IgD-negative memory B cell (primary cell): Measurements from ENCODE around the gene SMIM41. TPM values are rescaled to one million over a fixed set of nuclear protein-coding genes. Genes with fewer than 3 reads are reported as not detected.

Experiments used
- H3K27ac Mint-ChIP-seq, 3 donors: one replicate each; pipeline ENCODE4 v1.8.0; 2020 to 2022; ENCODE audit warnings: mild to moderate bottlenecking in 3 of 3, mixed read lengths in 3 of 3, moderate library complexity in 1 of 3
- H3K27me3 Mint-ChIP-seq: one replicate; pipeline ENCODE4 v1.8.0; 2021; ENCODE audit warnings: mixed read lengths
- H3K36me3 Mint-ChIP-seq: one replicate; pipeline ENCODE4 v1.8.0; 2020; ENCODE audit warnings: mild to moderate bottlenecking, mixed read lengths
- H3K4me1 Mint-ChIP-seq, 3 donors: one replicate each; pipeline ENCODE4 v1.8.0; 2020 to 2022; ENCODE audit warnings: mixed read lengths in 3 of 3, mild to moderate bottlenecking in 1 of 3
- H3K4me3 Mint-ChIP-seq, 4 donors: one replicate each; pipeline ENCODE4 v1.8.0; 2020 to 2022; ENCODE audit warnings: mild to moderate bottlenecking in 4 of 4, mixed read lengths in 4 of 4, moderate library complexity in 3 of 4
- H3K9me3 Mint-ChIP-seq, 3 donors: one replicate each; pipeline ENCODE4 v1.8.0; 2020 to 2021; ENCODE audit warnings: mixed read lengths in 3 of 3, mild to moderate bottlenecking in 1 of 3
- polyA plus RNA-seq: library from polyadenylated mRNA; unstranded; fragments of 300-500 nt; fragmentation: Illumina TruSeq; gene quantifications from one replicate; pipeline ENCODE4 v1.2.3, GENCODE V29; 2021

The SMIM41 gene
- polyA plus RNA-seq, 1 donor from 2014 or later: not detected

- Mint-ChIP-seq H3K27me3 (peaks cover 19% of the 10 kb centered on the region), H3K36me3 (no peaks in the 10 kb centered on the region), H3K4me1 (no peaks in the 10 kb centered on the region), H3K4me3 (no peak overlapping the region), H3K9me3 (no peaks in the 10 kb centered on the region), H3K27ac (no peak overlapping the region)
These were observed 47.4 kb downstream of the SMIM41 start for GRCh38 chr12:52126605-52127578.

DNA sequence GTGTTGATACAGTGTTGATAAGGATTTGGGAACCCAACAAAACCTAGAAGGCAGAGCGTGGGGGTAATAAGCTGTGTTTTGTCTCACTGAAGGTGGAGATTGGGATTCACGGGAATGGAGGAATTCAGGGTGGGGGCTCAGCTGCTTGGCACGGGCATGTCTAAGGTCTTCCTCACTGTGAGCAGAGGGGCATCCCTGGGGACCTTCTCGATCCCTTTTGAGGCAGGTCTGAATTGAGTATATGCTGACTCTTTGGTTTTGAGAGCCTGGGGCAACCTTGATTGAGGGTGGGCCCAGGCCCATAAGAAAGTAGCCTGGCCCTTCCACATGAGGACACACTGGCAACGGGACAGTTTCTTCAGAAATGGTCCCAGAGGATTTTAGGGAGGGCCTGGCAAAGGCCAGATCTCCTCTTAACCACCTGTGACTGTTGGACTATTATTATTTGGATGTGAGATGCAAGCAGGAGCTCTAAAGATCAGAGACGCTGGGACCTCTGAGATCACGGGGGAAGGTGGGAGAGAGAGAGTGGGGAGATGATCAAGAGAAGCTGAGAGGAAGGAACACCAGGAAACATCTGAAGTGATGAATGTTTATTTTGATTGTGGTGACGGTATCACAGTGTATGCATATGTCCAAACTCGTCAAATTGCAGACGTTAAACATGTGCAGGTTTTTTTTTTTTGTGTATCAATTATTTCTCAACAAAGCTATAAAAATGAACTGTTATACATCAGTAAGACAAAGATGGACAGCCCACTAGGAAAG is 48.4 kb downstream of the SMIM41 start:
- H3K4me3 Mint-ChIP-seq: no peak overlapping the region
- H3K9me3 Mint-ChIP-seq: no peaks in the 10 kb centered on the region
- H3K36me3 Mint-ChIP-seq: no peaks in the 10 kb centered on the region

DNA sequence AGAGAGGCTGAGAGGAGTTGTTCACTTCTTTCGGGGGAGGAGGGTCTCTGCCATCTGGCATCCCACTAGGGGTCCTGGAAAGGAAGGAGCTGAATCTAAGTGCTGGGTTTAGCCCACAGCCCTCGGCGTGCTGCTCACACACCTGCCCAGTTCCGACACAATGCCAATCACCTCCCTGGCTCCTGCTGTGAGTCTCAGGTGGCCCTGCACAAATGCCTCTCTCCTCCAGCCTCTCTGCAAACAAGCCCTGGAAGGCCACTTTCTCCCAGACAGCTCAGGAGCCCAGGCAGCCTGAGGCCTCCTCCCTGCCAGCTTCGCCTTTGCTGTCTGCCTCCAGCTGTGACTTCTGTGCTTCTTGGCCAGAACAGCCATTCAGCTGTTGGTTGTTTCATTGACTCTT is 51.2 kb downstream of the SMIM41 start:
- H3K27ac Mint-ChIP-seq: no peak overlapping the region
- peaks cover 14% of the 10 kb centered on the region for H3K27me3 Mint-ChIP-seq
- no peak overlapping the region for H3K4me3 Mint-ChIP-seq
- H3K4me1 Mint-ChIP-seq: no peaks in the 10 kb centered on the region
- H3K36me3 Mint-ChIP-seq: no peaks in the 10 kb centered on the region
- no peaks in the 10 kb centered on the region for H3K9me3 Mint-ChIP-seq

More for the DNA sequence above, 48.4 kb downstream of the SMIM41 start:
- H3K27ac Mint-ChIP-seq: peak overlapping the region in 1 of 3 donors; percentile 36
- H3K27me3 Mint-ChIP-seq: peaks cover 19% of the 10 kb centered on the region
- no peaks in the 10 kb centered on the region for H3K4me1 Mint-ChIP-seq

DNA sequence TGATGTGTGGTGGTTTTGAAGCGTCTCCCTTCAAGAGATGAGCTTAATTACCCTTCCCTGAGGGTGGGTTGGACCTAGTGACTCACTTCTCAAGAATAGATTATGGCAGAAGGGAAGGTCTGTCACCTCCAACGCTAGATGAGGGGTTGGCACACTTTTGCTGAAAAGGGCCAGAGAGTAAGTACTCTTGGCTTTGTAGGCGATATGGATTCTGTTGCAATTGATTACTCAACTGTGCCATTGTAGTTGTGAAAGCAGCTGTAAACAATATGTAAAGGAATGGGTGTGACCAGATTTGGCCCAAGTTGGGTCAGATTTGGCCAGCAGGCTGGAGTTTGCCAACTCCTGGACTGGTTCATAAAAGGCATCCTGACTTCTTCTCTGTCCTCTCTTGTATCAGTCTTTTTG is 53.3 kb downstream of the SMIM41 start:
- no peaks in the 10 kb centered on the region for H3K36me3 Mint-ChIP-seq
- H3K27me3 Mint-ChIP-seq: peaks cover 4% of the 10 kb centered on the region
- no peaks in the 10 kb centered on the region for H3K9me3 Mint-ChIP-seq
- no peak overlapping the region for H3K4me3 Mint-ChIP-seq
- no peak overlapping the region for H3K27ac Mint-ChIP-seq
- H3K4me1 Mint-ChIP-seq: no peaks in the 10 kb centered on the region

DNA sequence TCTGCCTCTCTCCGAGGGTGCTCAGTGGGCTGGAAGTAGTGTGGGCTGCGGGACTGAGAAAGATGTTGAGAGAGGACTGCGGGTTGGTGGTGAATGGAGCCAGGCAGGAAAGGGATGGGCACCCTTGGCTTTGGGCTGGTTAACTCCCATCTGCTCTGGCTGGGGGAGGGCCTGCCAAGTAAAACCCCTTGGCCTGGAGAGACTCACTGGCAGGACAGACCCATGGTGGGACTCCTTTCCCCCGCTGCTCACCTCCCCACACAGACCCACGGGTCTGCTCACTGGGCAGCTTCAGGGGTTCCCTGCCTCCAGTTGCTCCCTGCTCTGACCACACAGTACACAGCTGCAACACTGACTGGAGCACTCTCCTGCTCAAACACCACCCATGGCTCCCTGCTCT is 58.2 kb downstream of the SMIM41 start:
- Mint-ChIP-seq H3K36me3 (no peaks in the 10 kb centered on the region), H3K27ac (no peak overlapping the region), H3K4me3 (no peak overlapping the region), H3K4me1 (peaks cover 4 to 5% (median 5%) of the 10 kb centered on the region in 3 donors), H3K9me3 (no peaks in the 10 kb centered on the region), H3K27me3 (peaks cover 2% of the 10 kb centered on the region)

DNA sequence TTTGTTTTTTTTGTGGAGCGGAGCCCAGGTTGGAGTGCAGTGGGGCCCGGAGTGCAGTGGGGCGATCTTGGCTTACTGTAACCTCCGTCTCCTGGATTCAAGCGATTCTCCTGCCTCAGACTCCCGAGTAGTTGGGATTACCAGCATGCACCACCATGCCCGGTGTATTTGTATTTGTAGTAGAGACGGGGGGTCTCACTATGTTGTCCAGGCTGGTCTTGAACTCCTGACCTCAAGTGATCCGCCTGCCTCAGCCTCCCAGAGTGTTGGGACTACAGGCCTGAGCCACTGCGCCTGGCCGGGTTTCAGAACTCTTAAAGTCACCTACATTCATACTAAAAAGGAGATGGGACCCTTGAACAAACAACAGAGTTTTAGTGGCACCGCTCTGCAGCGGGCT is 59.6 kb downstream of the SMIM41 start:
- peaks cover 4 to 5% (median 5%) of the 10 kb centered on the region in 3 donors for H3K4me1 Mint-ChIP-seq
- no peak overlapping the region for H3K27ac Mint-ChIP-seq

DNA sequence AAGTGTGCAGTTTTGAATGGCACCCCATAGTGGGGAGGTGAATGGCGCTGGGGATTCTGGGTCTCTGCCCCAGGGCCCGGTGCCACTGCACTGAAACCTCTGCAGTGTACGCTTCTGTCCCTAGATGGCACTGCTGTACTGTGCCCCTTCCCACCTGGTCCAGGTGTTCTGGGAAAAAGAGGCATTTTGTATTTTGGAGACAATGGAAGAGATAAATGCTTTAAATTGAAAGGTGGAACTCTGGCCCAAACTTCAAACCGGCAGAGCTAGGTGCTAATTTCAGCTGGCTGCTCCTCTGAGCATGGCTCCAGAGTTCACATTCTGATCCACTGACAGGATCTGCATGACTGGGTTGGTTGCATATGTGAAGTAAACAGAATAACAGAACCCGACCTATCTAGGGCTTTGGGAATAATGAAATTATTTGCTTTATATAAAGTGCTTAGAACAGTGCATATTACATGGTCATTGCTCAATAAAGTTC is 60.1 kb downstream of the SMIM41 start:
- Mint-ChIP-seq H3K4me1 (peaks cover 4 to 5% (median 5%) of the 10 kb centered on the region in 3 donors), H3K27ac (no peak overlapping the region), H3K27me3 (peaks cover 3% of the 10 kb centered on the region), H3K4me3 (no peak overlapping the region), H3K9me3 (no peaks in the 10 kb centered on the region), H3K36me3 (peaks cover 2% of the 10 kb centered on the region)

More for the DNA sequence above, 59.6 kb downstream of the SMIM41 start:
- Mint-ChIP-seq H3K27me3 (peaks cover 3% of the 10 kb centered on the region), H3K36me3 (peaks cover 2% of the 10 kb centered on the region), H3K4me3 (no peak overlapping the region), H3K9me3 (no peaks in the 10 kb centered on the region)

- peaks cover 3% of the 10 kb centered on the region for H3K27me3 Mint-ChIP-seq
- no peak overlapping the region for H3K4me3 Mint-ChIP-seq
- H3K27ac Mint-ChIP-seq: no peak overlapping the region
- H3K9me3 Mint-ChIP-seq: no peaks in the 10 kb centered on the region
- peaks cover 4 to 5% (median 5%) of the 10 kb centered on the region in 3 donors for H3K4me1 Mint-ChIP-seq
- peaks cover 2% of the 10 kb centered on the region for H3K36me3 Mint-ChIP-seq
These were observed 61.8 kb downstream of the SMIM41 start for GRCh38 chr12:52141306-52141705.

GRCh38 chr12:52141875-52142274 is 62.4 kb downstream of the SMIM41 start:
- Mint-ChIP-seq H3K4me3 (no peak overlapping the region), H3K27me3 (peaks cover 3% of the 10 kb centered on the region), H3K4me1 (peaks cover 4 to 5% (median 5%) of the 10 kb centered on the region in 3 donors), H3K9me3 (no peaks in the 10 kb centered on the region), H3K36me3 (peaks cover 2% of the 10 kb centered on the region), H3K27ac (no peak overlapping the region)

DNA sequence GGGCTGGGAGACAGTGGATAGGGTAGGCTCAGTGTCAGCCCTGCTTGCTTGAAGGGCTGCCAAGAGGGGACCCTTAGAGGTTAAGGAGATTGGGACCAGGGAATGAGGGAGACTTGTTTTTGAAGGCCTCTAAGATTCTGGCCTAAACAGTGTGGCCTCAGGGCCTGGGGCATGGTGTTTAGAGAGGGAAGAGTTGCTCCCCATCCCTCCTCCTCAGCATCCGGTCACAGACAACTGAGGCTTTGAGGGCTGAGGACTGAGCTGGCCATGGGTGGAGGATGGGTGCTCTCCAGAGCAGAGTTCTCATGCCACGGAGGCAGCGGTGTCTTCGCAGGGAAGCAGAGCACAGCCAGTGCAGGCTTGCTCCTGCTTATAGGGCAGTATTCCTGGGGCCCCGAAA is 62.9 kb downstream of the SMIM41 start:
- H3K4me3 Mint-ChIP-seq: no peak overlapping the region
- no peaks in the 10 kb centered on the region for H3K9me3 Mint-ChIP-seq
- H3K27me3 Mint-ChIP-seq: peaks cover 3% of the 10 kb centered on the region
- H3K4me1 Mint-ChIP-seq: peaks cover 4 to 5% (median 5%) of the 10 kb centered on the region in 3 donors
- no peak overlapping the region for H3K27ac Mint-ChIP-seq
- peaks cover 2% of the 10 kb centered on the region for H3K36me3 Mint-ChIP-seq

DNA sequence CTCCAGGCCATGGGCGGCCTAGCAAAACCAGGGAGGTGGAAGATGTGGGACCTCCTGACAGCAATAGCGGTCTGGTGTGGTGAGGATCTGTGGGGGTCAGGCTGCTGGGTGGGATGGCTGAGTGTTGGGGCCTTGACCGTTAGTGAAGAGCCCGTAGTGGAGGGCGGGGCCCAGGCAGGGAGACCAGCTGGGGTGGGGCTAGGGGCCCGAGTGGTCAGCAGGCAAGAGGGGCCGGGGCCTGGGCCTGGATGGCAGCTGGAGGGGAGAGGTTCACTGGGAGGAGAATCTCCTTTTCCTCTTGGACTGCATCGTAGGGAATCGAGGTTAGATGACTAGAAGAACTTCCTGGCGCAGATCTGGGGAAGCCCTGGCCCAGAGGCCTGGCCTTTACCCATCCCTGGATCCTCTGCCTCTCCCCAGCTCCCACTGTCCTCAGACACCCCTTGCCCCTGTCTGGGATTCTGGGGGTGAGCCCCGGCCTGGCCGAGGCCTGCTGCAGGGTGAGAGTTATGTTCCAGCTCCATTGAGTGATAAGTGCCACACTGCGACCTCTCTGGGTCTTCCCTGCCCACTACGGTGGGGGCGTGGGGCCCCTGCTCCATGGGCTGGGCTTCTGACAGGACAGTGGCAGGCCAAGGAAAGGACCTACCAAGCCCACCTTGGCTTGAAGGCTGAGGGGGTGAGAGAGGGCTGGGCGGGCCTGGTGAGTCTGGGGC is 65.2 kb downstream of the SMIM41 start:
- peaks cover 1% of the 10 kb centered on the region for H3K27me3 Mint-ChIP-seq
- H3K9me3 Mint-ChIP-seq: no peaks in the 10 kb centered on the region
- H3K36me3 Mint-ChIP-seq: peaks cover 2% of the 10 kb centered on the region
- peaks cover under 1 to 2% (median 1%) of the 10 kb centered on the region in 3 donors for H3K4me1 Mint-ChIP-seq
- no peak overlapping the region for H3K27ac Mint-ChIP-seq
- no peak overlapping the region for H3K4me3 Mint-ChIP-seq

DNA sequence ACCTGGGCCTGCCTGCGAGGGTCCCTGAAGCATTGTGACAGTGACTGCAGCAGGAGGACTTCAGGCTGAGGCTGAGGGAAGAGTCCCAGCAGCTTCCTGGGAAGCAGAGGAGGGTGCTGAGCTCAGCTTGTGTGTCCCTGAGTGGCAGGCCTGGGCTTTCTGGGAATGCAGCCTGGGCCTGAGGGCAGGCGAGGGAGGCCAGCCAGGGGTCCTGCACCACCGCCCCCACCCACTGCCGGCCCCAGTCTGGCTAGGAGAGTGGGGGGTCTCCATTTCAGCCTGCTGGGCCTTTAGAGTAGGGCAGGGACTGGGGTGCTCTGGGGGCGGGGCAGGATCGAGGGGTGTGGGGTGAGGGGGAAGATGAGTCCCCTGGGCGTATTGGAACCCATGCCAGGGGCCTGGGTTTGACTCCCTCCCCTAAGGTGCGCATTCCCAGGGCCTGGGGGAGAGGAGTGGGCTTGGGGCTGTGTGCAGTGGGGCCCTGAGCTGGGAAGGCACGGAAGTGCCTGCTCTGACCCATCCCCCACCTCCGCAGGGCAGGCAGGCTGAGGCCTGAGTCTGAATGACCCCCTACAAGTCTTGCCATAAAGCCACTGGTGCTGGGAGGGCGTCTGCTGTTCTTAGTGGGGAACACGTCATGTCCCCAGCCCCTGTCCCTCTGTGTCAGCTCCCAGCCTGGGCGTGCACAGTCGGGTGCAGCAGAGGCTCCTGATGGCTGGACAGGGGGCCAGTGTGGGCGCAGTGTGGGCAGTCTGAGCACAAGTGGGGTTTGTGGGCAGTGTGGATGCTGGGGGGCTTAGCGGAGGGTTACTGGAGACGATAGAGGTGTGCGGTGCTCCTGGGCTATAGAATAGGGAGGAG is 66.0 kb downstream of the SMIM41 start:
- Mint-ChIP-seq H3K27ac (no peak overlapping the region), H3K36me3 (peaks cover 2% of the 10 kb centered on the region), H3K27me3 (peaks cover 3% of the 10 kb centered on the region), H3K4me3 (no peak overlapping the region), H3K9me3 (no peaks in the 10 kb centered on the region), H3K4me1 (no peaks in the 10 kb centered on the region)

GRCh38 chr12:52146089-52146821 is 66.8 kb downstream of the SMIM41 start:
- no peaks in the 10 kb centered on the region for H3K4me1 Mint-ChIP-seq
- H3K27ac Mint-ChIP-seq: no peak overlapping the region
- H3K4me3 Mint-ChIP-seq: no peak overlapping the region
- peaks cover 2% of the 10 kb centered on the region for H3K36me3 Mint-ChIP-seq
- peaks cover 5% of the 10 kb centered on the region for H3K27me3 Mint-ChIP-seq
- H3K9me3 Mint-ChIP-seq: no peaks in the 10 kb centered on the region
